Uterus (tissue), 4 donors: ENCODE results near the gene AUH. TPM values are rescaled to one million over a fixed set of nuclear protein-coding genes. Genes with fewer than 3 reads are reported as not detected.

Experiments
- DNase-seq, 2 donors: peaks; one replicate each; pipeline ENCODE4 v3.0.0-alpha.2; 2019 to 2020
- H3K27ac ChIP-seq, 2 donors: fragments of 200-600 bp; sonication (generic); 1 replicate in 1 of 2; 2 replicates in 1 of 2; pipeline ENCODE4 v1.5.1; 2016 to 2018
- H3K27me3 ChIP-seq, 2 donors: fragments of 200-600 bp; sonication (generic); one replicate each; pipeline ENCODE4 v1.5.1; 2018 to 2019; ENCODE audit warnings: control low read depth in 1 of 2
- H3K36me3 ChIP-seq, 2 donors: fragments of 200-600 bp; sonication (generic); one replicate each; pipeline ENCODE4 v1.5.1; 2019; ENCODE audit warnings: control low read depth in 1 of 2
- H3K4me1 ChIP-seq, 2 donors: fragments of 200-600 bp; sonication (generic); one replicate each; pipeline ENCODE4 v1.5.1; 2018 to 2019; ENCODE audit warnings: control low read depth in 1 of 2
- H3K4me3 ChIP-seq, 2 donors: fragments of 200-600 bp; sonication (generic); 1 replicate in 1 of 2; 2 replicates in 1 of 2; pipeline ENCODE4 v1.5.1; 2018 to 2019; ENCODE audit warnings: mild to moderate bottlenecking in 1 of 2
- H3K9me3 ChIP-seq, 2 donors: fragments of 200-600 bp; sonication (generic); one replicate each; pipeline ENCODE4 v1.5.1; 2019; ENCODE audit warnings: control low read depth in 1 of 2
- CTCF ChIP-seq, 4 experiments: fragments of 200-600 bp in 2 of 4; fragments of 450-650 bp in 2 of 4; sonication (generic) in 2 of 4; IDR thresholded peaks; one replicate each; pipeline ENCODE4 v1.5.1; 2016 to 2019; ENCODE audit warnings: antibody characterized with exemption in 4 of 4, mild to moderate bottlenecking in 2 of 4, moderate library complexity in 1 of 4
- POLR2A ChIP-seq, 2 donors: fragments of 450-650 bp; IDR thresholded peaks; one replicate each; pipeline ENCODE4 v1.6.1; 2016; ENCODE audit warnings: antibody characterized with exemption in 2 of 2, mild to moderate bottlenecking in 1 of 2, moderate library complexity in 1 of 2
- intact Hi-C: fragments of 100-400 bp; cut with DNase I; formaldehyde crosslinking; loops from one replicate; pipeline ENCODE4 v1.15.1; 2023; ENCODE audit warnings: low total_unique reads
- total RNA-seq, 4 donors: library from RNA; depleted of rRNA in 3 of 4; stranded (reverse); fragments of >200 nt in 3 of 4; gene quantifications; one replicate each; pipeline versions ENCODE4 v1.1.0 to v1.2.4, GENCODE V29; 2014 to 2023
- donor health status: DM: yes; HTN: yes; CAD: no.

Gene AUH
- total RNA-seq, 4 donors from 2014 or later = 4.4 to 36.7 (median 23.7) TPM

GRCh38 chr9:91307279-91307678 is 54.4 kb downstream of the AUH start:
- Histone ChIP-seq H3K4me3 (no peak overlapping the region), H3K36me3 (no peaks in the 10 kb centered on the region), H3K27me3 (no peaks in the 10 kb centered on the region), H3K4me1 (no peaks in the 10 kb centered on the region), H3K9me3 (no peaks in the 10 kb centered on the region), H3K27ac (no peak overlapping the region)
- intact Hi-C loops = no loop called here
- no peak for DNase-seq
- no peak for TF ChIP-seq POLR2A (IDR thresholded peaks at IDR 0.05)
- TF ChIP-seq CTCF (IDR thresholded peaks at IDR 0.05) = no peak

- Histone ChIP-seq H3K4me3 (no peak overlapping the region), H3K4me1 (peaks cover 0 to 6% of the 10 kb centered on the region in 2 donors), H3K27ac (no peak overlapping the region), H3K27me3 (no peaks in the 10 kb centered on the region), H3K9me3 (no peaks in the 10 kb centered on the region), H3K36me3 (no peaks in the 10 kb centered on the region)
- intact Hi-C loops = no loop called here
- no peak for TF ChIP-seq POLR2A (IDR thresholded peaks at IDR 0.05)
- TF ChIP-seq CTCF (IDR thresholded peaks at IDR 0.05) = no peak
- no peak for DNase-seq
These were observed 55.5 kb downstream of the AUH start for GRCh38 chr9:91306296-91306630.

- intact Hi-C loops = no loop called here
- no peaks in the 10 kb centered on the region for H3K27me3 ChIP-seq
- H3K4me3 ChIP-seq = no peak overlapping the region
- H3K9me3 ChIP-seq = no peaks in the 10 kb centered on the region
- no peaks in the 10 kb centered on the region for H3K36me3 ChIP-seq
- TF ChIP-seq POLR2A (IDR thresholded peaks at IDR 0.05) (no peak), CTCF (IDR thresholded peaks at IDR 0.05) (no peak)
- peaks cover 0 to 7% of the 10 kb centered on the region in 2 donors for H3K4me1 ChIP-seq
- H3K27ac ChIP-seq = no peak overlapping the region
- DNase-seq = no peak
These were observed 56.0 kb downstream of the AUH start for GRCh38 chr9:91305596-91306295.

GRCh38 chr9:91303741-91304415 is 57.8 kb downstream of the AUH start:
- H3K27me3 ChIP-seq = no peaks in the 10 kb centered on the region
- no peaks in the 10 kb centered on the region for H3K9me3 ChIP-seq
- TF ChIP-seq POLR2A (IDR thresholded peaks at IDR 0.05) (no peak), CTCF (IDR thresholded peaks at IDR 0.05) (no peak)
- no peak for DNase-seq
- no peaks in the 10 kb centered on the region for H3K36me3 ChIP-seq
- no peak overlapping the region for H3K4me3 ChIP-seq
- H3K27ac ChIP-seq = peak overlapping the region; percentile 73 to 86
- intact Hi-C loops = no loop called here
- peaks cover 0 to 7% of the 10 kb centered on the region in 2 donors for H3K4me1 ChIP-seq

GRCh38 chr9:91302831-91303230 is 58.9 kb downstream of the AUH start:
- intact Hi-C loops = no loop called here
- TF ChIP-seq CTCF (IDR thresholded peaks at IDR 0.05) (no peak), POLR2A (IDR thresholded peaks at IDR 0.05) (no peak)
- no peaks in the 10 kb centered on the region for H3K36me3 ChIP-seq

More at GRCh38 chr9:91302831-91303230, 58.9 kb downstream of the AUH start:
- H3K27ac ChIP-seq = peak overlapping the region; percentile 73 to 86
- no peak for DNase-seq
- no peak overlapping the region for H3K4me3 ChIP-seq
- H3K4me1 ChIP-seq = peaks cover 0 to 7% of the 10 kb centered on the region in 2 donors
- no peaks in the 10 kb centered on the region for H3K27me3 ChIP-seq
- H3K9me3 ChIP-seq = no peaks in the 10 kb centered on the region
